ENCODE results near the gene LRRC8D.
"Not testable (repeated sequence)": the region's sequence is repeated elsewhere in the genome, so short reads cannot be mapped to it uniquely, and the experiment has no call there.

Gene LRRC8D

GRCh38 chr1:89974256-89974655 is 153.4 kb downstream of the LRRC8D start:
- TF ChIP-seq CTCF (IDR thresholded peaks at IDR 0.05; ENCODE audit: insufficient read depth, missing control alignments) = no peak
- FAIRE-seq (no peak), DNase-seq (ENCODE audit: insufficient read length, low spot score) (no peak)

GRCh38 chr1:89974696-89975470 is 154.1 kb downstream of the LRRC8D start:
- FAIRE-seq (no peak), DNase-seq (ENCODE audit: insufficient read length, low spot score) (no peak)
- no peak for TF ChIP-seq CTCF (IDR thresholded peaks at IDR 0.05; ENCODE audit: insufficient read depth, missing control alignments)

GRCh38 chr1:89975540-89976125 is 154.8 kb downstream of the LRRC8D start:
- no peak for TF ChIP-seq CTCF (IDR thresholded peaks at IDR 0.05; ENCODE audit: insufficient read depth, missing control alignments)
- no peak for DNase-seq (ENCODE audit: insufficient read length, low spot score)
- no peak for FAIRE-seq

- no peak for FAIRE-seq
- DNase-seq (ENCODE audit: insufficient read length, low spot score) = no peak
- TF ChIP-seq CTCF (IDR thresholded peaks at IDR 0.05; ENCODE audit: insufficient read depth, missing control alignments) = no peak
These were observed 157.9 kb downstream of the LRRC8D start for GRCh38 chr1:89978755-89979154.

GRCh38 chr1:89980605-89981004 is 159.8 kb downstream of the LRRC8D start:
- DNase-seq (ENCODE audit: insufficient read length, low spot score) = no peak
- FAIRE-seq = no peak
- TF ChIP-seq CTCF (IDR thresholded peaks at IDR 0.05; ENCODE audit: insufficient read depth, missing control alignments) = no peak

GRCh38 chr1:89982846-89983245 is 162.0 kb downstream of the LRRC8D start:
- not testable (repeated sequence) for DNase-seq (ENCODE audit: insufficient read length, low spot score); FAIRE-seq

GRCh38 chr1:89984564-89985116 is 163.8 kb downstream of the LRRC8D start:
- DNase-seq (ENCODE audit: insufficient read length, low spot score); FAIRE-seq: not testable (repeated sequence)

- no peak for FAIRE-seq
- TF ChIP-seq CTCF (IDR thresholded peaks at IDR 0.05; ENCODE audit: insufficient read depth, missing control alignments) = no peak
- no peak for DNase-seq (ENCODE audit: insufficient read length, low spot score)
These were observed 165.2 kb downstream of the LRRC8D start for GRCh38 chr1:89986020-89986419.
